AG04450 (cell line): ENCODE results near the gene TRERF1. TPM values are rescaled to one million over a fixed set of nuclear protein-coding genes. Genes with fewer than 3 reads are reported as not detected.

ENCODE experiments used
- CTCF ChIA-PET: fragments of 300-600, 350-600 bp; formaldehyde crosslinking; extraction: SDS; loops from one replicate; lab custom pipeline; 2022; ENCODE audit warnings: antibody characterized with exemption, inconsistent platforms; lab: Charles Lee
- POLR2A ChIA-PET: fragments of 350-600 bp; formaldehyde crosslinking; extraction: SDS; loops from one replicate; lab custom pipeline; 2021; ENCODE audit warnings: antibody characterized with exemption, inconsistent platforms; lab: Yijun Ruan, JAX
- DNase-seq: peaks from one replicate; pipeline ENCODE4 v3.0.0-alpha.2; 2011; ENCODE audit warnings: low read depth, low spot score
- H3K27ac ChIP-seq: one replicate; pipeline ENCODE4 v1.5.1; 2012; ENCODE audit warnings: low read depth, low read length, control low read depth
- H3K27me3 ChIP-seq: one replicate; pipeline ENCODE4 v1.6.0; 2012; ENCODE audit warnings: low read length; ENCODE audit not compliant: control insufficient read depth, insufficient read depth
- H3K4me3 ChIP-seq: 2 replicates; pipeline ENCODE4 v1.5.1; 2011; ENCODE audit warnings: mild to moderate bottlenecking, low read depth, low read length, control low read depth
- H3K9me3 ChIP-seq: 2 replicates; pipeline ENCODE4 v1.5.1; 2012; ENCODE audit warnings: low read length; ENCODE audit not compliant: control insufficient read depth, insufficient read depth
- polyA plus RNA-seq: library from polyadenylated mRNA; depleted of rRNA; stranded (reverse); fragments of >200 nt; gene quantifications from 2 replicates; pipeline ENCODE4 v1.2.3, GENCODE V29; 2011
- TF ChIP-seq, protein P1 (sequence below): IDR thresholded peaks from 2 replicates; pipeline ENCODE4 v1.5.1; 2011; ENCODE audit warnings: low read depth, low read length, control low read depth, inconsistent platforms

The TRERF1 gene
- polyA plus RNA-seq, 1 experiment = 7.3 TPM

GRCh38 chr6:42259841-42260395 lies 191.8 kb downstream of the TRERF1 start:
- TF ChIP-seq, protein P1, sequence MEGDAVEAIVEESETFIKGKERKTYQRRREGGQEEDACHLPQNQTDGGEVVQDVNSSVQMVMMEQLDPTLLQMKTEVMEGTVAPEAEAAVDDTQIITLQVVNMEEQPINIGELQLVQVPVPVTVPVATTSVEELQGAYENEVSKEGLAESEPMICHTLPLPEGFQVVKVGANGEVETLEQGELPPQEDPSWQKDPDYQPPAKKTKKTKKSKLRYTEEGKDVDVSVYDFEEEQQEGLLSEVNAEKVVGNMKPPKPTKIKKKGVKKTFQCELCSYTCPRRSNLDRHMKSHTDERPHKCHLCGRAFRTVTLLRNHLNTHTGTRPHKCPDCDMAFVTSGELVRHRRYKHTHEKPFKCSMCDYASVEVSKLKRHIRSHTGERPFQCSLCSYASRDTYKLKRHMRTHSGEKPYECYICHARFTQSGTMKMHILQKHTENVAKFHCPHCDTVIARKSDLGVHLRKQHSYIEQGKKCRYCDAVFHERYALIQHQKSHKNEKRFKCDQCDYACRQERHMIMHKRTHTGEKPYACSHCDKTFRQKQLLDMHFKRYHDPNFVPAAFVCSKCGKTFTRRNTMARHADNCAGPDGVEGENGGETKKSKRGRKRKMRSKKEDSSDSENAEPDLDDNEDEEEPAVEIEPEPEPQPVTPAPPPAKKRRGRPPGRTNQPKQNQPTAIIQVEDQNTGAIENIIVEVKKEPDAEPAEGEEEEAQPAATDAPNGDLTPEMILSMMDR = no peak
- Histone ChIP-seq H3K9me3 (no peaks in the 10 kb centered on the region; the same call in 1 of the 2 replicates), H3K27ac (no peak overlapping the region), H3K27me3 (no peaks in the 10 kb centered on the region), H3K4me3 (no peak overlapping the region)
- ChIA-PET CTCF (interaction anchor here (1.0 to 8.0 kb wide), 7 partner anchors 28 to 287 kb away, joined by 3 to 93 read pairs (median 3); no protein-coding TSS in a partner anchor), POLR2A (interaction anchor here (0.6 kb wide), 2 partner anchors 202 to 548 kb away, joined by 3 read pairs; no protein-coding TSS in a partner anchor)
- DNase-seq = no peak

DNA sequence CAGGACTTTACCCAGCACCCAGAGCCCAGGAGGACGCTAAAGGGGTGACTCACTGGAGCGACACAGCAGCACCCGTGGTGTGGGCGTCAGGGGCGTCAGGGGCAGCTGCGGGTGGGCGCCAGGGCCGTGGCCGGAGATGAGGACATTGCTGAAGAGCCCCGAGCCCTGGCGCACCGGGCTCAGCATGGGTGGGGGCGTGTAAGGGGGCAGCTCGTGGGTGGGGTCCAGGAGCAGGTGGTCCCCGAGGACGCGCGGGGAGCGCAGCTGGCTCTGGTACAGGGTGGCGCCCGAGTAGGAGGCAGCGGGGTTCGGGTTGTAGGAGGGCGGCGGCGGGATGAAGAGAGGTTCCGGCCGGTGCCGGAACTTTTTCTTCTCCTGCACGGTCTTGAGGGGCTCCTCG lies 192.4 kb downstream of the TRERF1 start:
- no peak for DNase-seq
- H3K27ac ChIP-seq = no peak overlapping the region
- ChIA-PET POLR2A (interaction anchor here (0.6 kb wide), 1 partner anchor 548 kb away, joined by 3 read pairs; no protein-coding TSS in a partner anchor), CTCF (interaction anchor here (1.3 to 8.0 kb wide), 3 partner anchors 27 to 288 kb away, joined by 3 to 93 read pairs (median 5); no protein-coding TSS in a partner anchor)
- no peaks in the 10 kb centered on the region for H3K27me3 ChIP-seq
- no peaks in the 10 kb centered on the region; the same call in 1 of the 2 replicates for H3K9me3 ChIP-seq
- TF ChIP-seq, protein P1 = no peak
- H3K4me3 ChIP-seq = no peak overlapping the region

DNA sequence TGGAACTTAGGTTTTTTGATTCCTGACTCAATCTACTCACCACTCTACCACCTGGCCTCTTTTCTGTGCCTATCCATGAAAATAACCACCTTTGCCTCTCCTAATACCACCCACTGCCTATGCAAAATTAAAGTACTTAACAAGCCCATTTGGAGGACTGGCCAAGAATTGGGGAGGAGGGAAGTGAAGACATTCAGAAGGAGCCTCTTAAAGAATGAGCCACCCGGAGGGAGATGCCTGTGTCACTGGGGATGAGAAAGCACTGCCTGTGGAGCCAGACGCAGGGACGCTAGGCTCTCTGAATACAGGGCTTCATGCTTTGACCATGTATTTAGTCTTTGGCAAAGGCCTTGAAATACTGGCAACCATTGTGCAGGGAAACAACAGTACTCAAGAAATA lies 194.1 kb downstream of the TRERF1 start:
- no peak overlapping the region for H3K4me3 ChIP-seq
- no peak for DNase-seq
- ChIA-PET POLR2A (no interaction called here), CTCF (interaction anchor here (1.1 to 8.0 kb wide), 2 partner anchors 275 to 290 kb away, joined by 4 to 93 read pairs; no protein-coding TSS in a partner anchor)
- no peak overlapping the region for H3K27ac ChIP-seq
- H3K27me3 ChIP-seq = no peaks in the 10 kb centered on the region
- TF ChIP-seq, protein P1 = no peak
- H3K9me3 ChIP-seq = no peaks in the 10 kb centered on the region; the same call in 1 of the 2 replicates

DNA sequence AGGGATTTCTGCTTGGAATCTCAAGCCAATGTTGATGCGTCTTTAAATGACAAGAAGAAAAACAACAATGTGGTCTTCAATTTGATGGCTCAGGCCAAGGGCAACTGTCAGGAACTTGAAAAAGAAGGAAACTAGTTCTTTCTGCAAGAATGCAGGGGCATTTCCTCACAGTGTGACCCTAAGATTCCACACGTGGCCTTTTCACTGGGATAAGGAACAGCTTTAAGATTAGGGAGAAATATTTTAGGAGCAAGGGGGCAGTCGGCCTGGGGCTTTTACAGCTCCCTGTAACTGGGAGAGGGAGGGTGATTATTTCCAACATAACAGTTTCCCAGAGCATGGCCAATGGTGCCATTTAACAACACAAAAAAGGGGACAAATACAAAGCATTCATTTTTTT lies 194.7 kb downstream of the TRERF1 start:
- TF ChIP-seq, protein P1 = no peak
- Histone ChIP-seq H3K9me3 (no peaks in the 10 kb centered on the region; the same call in 1 of the 2 replicates), H3K4me3 (no peak overlapping the region), H3K27me3 (no peaks in the 10 kb centered on the region), H3K27ac (no peak overlapping the region)
- ChIA-PET CTCF (interaction anchor here (0.5 to 1.1 kb wide), 2 partner anchors 275 to 540 kb away, joined by 3 to 4 read pairs; no protein-coding TSS in a partner anchor), POLR2A (no interaction called here)
- DNase-seq = no peak

DNA sequence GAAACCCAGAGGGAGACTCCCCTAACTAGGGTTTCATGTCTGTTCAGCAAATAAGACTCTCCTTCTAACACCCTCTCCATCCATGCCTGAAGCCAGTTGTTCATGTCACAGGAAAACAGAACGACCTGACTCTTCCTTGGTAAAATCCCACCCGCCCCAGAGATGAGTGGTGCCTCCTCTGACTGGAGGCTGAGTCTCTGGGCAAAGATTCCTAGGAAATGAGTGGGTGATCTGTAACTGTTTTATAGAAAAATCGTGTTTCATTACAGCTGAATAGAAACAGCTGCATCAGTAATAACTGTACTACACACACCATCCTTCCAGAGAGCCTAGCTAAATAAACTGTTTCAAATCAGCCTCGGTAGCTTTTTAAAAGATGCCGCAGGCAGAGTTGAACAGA lies 196.7 kb downstream of the TRERF1 start:
- TF ChIP-seq, protein P1 = no peak

More for the DNA sequence above, 196.7 kb downstream of the TRERF1 start:
- no peak overlapping the region for H3K4me3 ChIP-seq
- ChIA-PET CTCF (interaction anchor here (1.4 to 2.8 kb wide), 2 partner anchors 277 to 293 kb away, joined by 4 to 13 read pairs; no protein-coding TSS in a partner anchor), POLR2A (no interaction called here)
- DNase-seq = no peak
- H3K9me3 ChIP-seq = no peaks in the 10 kb centered on the region; the same call in 1 of the 2 replicates
- no peaks in the 10 kb centered on the region for H3K27me3 ChIP-seq
- no peak overlapping the region for H3K27ac ChIP-seq
